Right cardiac atrium (tissue), 5 donors: ENCODE data around the gene XCR1. TPM values are rescaled to one million over a fixed set of nuclear protein-coding genes. Genes with fewer than 3 reads are reported as not detected.
A peak's percentile ranks its signal among the peaks of the same experiment; 100 is the strongest.
"Not testable (repeated sequence)": the region's sequence is repeated elsewhere in the genome, so short reads cannot be mapped to it uniquely, and the experiment has no call there.

Source experiments
- ATAC-seq, 2 donors: fragments of 200-7000 bp; cut with Tn5 transposase; one replicate each; pipeline versions ENCODE4 v1.8.0 to v1.9.1; 2020; ENCODE audit warnings: moderate library complexity in 2 of 2, mild to moderate bottlenecking in 1 of 2
- DNase-seq, 3 donors: peaks; one replicate each; pipeline ENCODE4 v3.0.0-alpha.2; 2020
- H3K27ac ChIP-seq: one replicate; pipeline ENCODE4 v1.5.1; 2013; ENCODE audit warnings: mild to moderate bottlenecking, low read length, control low read depth, moderate library complexity
- H3K27me3 ChIP-seq: one replicate; pipeline ENCODE4 v1.6.1; 2013; ENCODE audit not compliant: control insufficient read depth, insufficient read depth
- H3K4me1 ChIP-seq: one replicate; pipeline ENCODE4 v1.6.1; 2013; ENCODE audit warnings: low read length; ENCODE audit not compliant: control insufficient read depth, insufficient read depth
- H3K4me3 ChIP-seq: one replicate; pipeline ENCODE4 v1.5.1; 2013; ENCODE audit warnings: low read length, control low read depth
- H3K9me3 ChIP-seq: one replicate; pipeline ENCODE4 v1.6.1; 2013; ENCODE audit warnings: low read length; ENCODE audit not compliant: control insufficient read depth
- WGBS: extraction: QIAGEN DNeasy Blood & Tissue Kit; methylation state at CpG from one replicate; pipeline ENCODE4 v1.1.7; 2013; 5-methylcytosine and 5-hydroxymethylcytosine counted together
- intact Hi-C, 4 donors: fragments of 100-400 bp; cut with DNase I; formaldehyde crosslinking; loops; one replicate each; pipeline versions ENCODE4 v1.11.0 to v1.14.0; 2022 to 2023
- polyA plus RNA-seq: library from polyadenylated mRNA; stranded (reverse); fragments of 200-250 nt; gene quantifications from one replicate; pipeline ENCODE4 v1.2.3, GENCODE V29; 2013
- total RNA-seq, 4 donors: library from RNA; stranded (reverse); fragmentation: NEBNext Ultra II Directional; extraction: Animal tissue kit (Norgen Biotek cat#: 25700); gene quantifications; one replicate each; pipeline ENCODE4 v1.2.1, GENCODE V29; 2021
- donor health status: healthy with polysubstance abuse.
- donor health status: DM: no; HTN: yes; CAD: no.
- donor health status: DM: no; HTN: no; CAD: no.
- donor health status: DM: no; HTN: yes; CAD: no; lungs with severe emphysema.
- donor health status: DM: yes; HTN: yes; CAD: no.

The XCR1 gene
- total and polyA plus RNA-seq, 5 donors, result 0.06 TPM; not detected in 4

DNA sequence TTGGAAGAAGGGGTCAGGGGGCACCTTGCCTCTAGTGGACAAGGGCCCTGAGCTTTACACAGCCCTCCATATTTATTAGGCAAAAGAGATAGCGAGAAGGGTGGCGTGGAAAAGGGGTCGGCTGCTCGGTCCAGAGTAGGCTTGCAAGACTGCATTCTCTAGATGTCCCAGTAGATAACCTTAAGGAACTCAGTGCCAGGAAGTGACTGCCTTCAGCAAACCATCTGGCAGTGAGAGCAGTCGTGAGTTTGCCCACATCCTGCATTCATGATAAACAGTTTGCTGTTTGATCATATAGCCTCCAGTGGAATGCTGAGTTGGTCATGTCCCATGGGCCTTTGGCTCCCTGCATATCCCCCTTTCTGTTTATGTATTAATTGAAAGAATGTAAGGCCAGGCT, 18.9 kb upstream of the XCR1 start:
- ATAC-seq, DNase-seq, H3K4me3 ChIP-seq, intact Hi-C loops, H3K4me1 ChIP-seq, H3K9me3 ChIP-seq, H3K27me3 ChIP-seq, H3K27ac ChIP-seq: not testable (repeated sequence)
- WGBS, result 66% methylated on average over 5 of the region's 5 CpGs

DNA sequence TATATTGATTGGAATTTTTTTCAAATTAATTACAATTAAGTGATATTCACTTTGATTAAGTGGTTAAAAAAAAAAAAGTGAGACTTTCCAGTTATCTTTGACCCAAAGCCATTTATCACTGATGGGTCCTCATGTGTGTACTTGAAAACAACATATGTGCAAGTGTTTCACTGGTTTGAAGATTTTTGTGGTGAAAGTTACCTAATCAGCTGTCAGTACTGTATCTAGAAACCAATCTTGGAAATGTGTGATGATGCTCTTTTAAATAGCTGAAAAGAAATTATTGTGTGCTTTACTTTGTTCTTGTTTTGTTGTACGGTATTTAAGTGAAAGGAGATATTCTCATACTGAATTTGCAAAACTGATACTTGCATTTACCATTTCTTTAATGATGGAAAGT, 11.6 kb upstream of the XCR1 start:
- intact Hi-C loops, result no loop called here
- Histone ChIP-seq H3K4me1 (no peaks in the 10 kb centered on the region), H3K27ac (no peak overlapping the region), H3K9me3 (no peaks in the 10 kb centered on the region), H3K27me3 (no peaks in the 10 kb centered on the region), H3K4me3 (no peak overlapping the region)
- ATAC-seq (no peak), DNase-seq (no peak)
- WGBS, result 87% methylated on average over 1 of the region's 1 CpG

DNA sequence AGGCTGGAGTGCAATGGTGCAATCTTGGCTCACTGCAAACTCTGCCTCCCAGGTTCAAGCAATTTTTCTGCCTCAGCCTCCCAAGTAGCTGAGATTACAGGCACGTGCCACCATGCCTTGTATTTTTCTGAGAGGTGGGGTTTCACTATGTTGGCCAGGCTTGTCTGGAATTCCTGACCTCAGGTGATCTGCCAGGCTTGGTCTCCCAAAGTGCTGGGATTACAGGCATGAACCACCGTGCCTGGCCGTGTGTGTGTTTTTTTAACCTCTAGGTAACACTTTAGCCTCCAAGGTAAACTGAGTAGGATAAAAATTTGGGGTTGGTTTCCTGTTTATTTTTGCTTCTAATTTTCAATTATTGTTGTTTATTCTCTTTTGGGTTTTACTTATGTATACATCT, 10.8 kb upstream of the XCR1 start:
- H3K4me1 ChIP-seq, DNase-seq, ATAC-seq, H3K27me3 ChIP-seq, H3K4me3 ChIP-seq, intact Hi-C loops, H3K9me3 ChIP-seq, H3K27ac ChIP-seq: not testable (repeated sequence)
- 83% methylated on average over 3 of the region's 3 CpGs for WGBS

DNA sequence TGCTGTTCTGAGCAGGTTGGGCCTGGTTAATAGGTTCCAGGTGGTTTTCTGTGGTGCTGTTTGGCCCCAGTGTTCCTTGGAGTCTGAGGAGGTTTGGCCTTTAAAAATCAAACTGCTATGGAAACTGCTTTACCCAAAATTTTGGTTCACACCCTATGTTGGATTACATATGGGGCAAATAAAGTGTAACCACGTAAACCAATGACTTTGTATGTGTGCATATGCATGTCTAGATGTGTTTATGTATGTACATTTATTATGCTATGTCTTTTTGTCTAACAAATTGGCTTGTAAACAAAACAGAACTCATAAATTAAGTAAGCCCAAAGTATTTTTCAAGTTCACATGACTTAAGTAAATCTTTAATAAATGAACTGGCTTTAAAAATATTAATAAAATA, 8.9 kb upstream of the XCR1 start:
- Histone ChIP-seq H3K4me1 (no peaks in the 10 kb centered on the region), H3K27me3 (no peaks in the 10 kb centered on the region), H3K27ac (no peak overlapping the region), H3K9me3 (no peaks in the 10 kb centered on the region), H3K4me3 (no peak overlapping the region)
- no peak for ATAC-seq
- intact Hi-C loops, result no loop called here
- no peak for DNase-seq
- WGBS, result 87% methylated on average over 1 of the region's 1 CpG

DNA sequence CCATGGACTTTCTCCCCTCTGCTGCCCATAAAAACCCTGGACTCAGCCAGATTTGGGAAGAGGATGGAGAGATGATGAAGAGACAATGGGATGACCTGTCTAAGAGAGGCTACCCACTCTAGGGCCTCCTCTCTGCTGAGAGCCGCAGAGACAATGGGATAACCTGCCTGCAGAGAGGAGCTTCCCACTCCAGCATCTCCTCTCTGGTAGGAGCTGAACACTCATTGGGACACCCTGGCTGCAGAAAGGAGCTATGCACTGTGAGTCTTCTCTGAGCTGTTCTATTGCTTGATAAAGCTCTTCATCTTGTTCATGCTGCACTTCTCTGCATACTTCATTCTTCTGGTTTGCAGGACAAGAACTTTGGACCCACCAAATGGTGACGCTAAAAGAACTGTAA, 4.5 kb upstream of the XCR1 start:
- no peak for ATAC-seq
- intact Hi-C loops, result no loop called here
- no peaks in the 10 kb centered on the region for H3K27me3 ChIP-seq
- H3K9me3 ChIP-seq, result peaks cover 1% of the 10 kb centered on the region
- DNase-seq, result no peak
- H3K4me1 ChIP-seq, result no peaks in the 10 kb centered on the region
- no peak overlapping the region for H3K4me3 ChIP-seq
- 96% methylated on average over 2 of the region's 2 CpGs for WGBS
- no peak overlapping the region for H3K27ac ChIP-seq

DNA sequence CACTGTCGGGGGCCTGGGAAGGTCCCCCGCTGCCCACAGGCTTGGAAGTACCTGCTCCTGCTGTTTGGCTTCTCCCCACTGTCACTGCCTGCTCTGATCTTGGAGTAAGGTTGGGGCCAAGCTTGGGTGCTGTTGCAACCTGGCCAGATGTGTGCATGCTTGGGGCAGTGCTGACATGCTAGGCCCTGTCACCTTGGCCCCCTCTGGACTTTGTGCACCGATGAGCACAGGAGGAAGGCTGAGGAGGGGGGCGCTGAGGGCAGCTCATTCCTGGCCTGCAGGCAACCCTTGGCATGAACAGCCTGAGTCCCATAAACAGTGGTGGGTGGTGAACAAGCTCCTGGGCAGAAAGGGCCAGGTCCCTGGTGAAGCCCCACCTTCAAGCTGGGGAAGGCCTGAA, 4.0 kb upstream of the XCR1 start:
- WGBS, result 91% methylated on average over 4 of the region's 4 CpGs
- Histone ChIP-seq H3K27me3 (no peaks in the 10 kb centered on the region), H3K4me3 (no peak overlapping the region), H3K9me3 (peaks cover 1% of the 10 kb centered on the region), H3K4me1 (no peaks in the 10 kb centered on the region), H3K27ac (no peak overlapping the region)
- DNase-seq, result no peak
- ATAC-seq, result no peak
- intact Hi-C loops, result no loop called here

DNA sequence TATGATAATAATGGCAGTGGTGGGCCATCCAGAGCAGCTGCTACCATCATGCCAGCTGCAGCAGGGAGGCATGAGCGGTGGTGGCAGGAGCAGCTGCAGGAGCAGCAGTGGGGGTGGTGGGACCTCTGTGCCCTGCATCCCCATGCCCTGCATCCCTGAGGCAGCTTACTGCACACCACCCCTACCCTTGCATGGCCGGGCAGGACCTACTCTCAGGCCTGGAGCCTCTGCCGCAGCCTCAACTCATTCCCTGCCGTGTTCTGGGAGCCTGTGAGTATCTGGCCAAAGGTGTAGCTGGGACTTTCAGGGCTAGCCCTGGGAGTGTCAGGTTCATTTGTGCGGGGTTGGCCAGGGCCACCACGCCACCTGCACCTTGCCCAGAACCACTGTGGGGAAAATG, 3.3 kb upstream of the XCR1 start:
- Histone ChIP-seq H3K27me3 (no peaks in the 10 kb centered on the region), H3K27ac (no peak overlapping the region), H3K9me3 (peaks cover 1% of the 10 kb centered on the region), H3K4me1 (no peaks in the 10 kb centered on the region), H3K4me3 (no peak overlapping the region)
- intact Hi-C loops, result no loop called here
- 88% methylated on average over 6 of the region's 6 CpGs for WGBS
- ATAC-seq, result no peak
- DNase-seq, result no peak

DNA sequence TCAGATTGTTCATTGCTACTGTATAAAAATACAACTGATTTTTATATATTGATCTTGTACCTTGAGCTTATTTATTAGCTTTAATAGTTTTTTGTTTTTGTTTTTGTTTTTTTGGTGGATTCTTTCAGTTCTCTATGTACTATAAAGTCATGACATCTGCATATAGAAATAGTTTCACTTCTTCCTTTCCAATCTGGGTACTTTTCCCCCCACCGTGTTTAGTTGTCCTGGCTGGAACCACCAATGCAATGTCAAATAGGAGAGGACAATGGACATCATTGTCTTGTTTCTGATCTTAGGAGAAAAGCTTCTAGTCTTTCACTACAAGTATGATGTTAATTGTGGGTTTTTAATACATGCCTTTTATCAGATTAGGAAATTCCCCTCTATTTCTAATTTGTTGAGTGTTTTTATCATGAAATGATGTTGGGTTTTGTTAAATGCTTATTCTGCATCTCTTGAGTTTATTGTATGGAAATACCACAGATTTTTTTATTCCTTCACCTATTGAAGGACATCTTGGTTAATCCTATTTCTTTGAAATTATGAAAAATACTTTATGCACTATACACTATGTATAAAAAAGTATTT, 2.8 kb upstream of the XCR1 start:
- Histone ChIP-seq H3K27me3 (no peaks in the 10 kb centered on the region), H3K4me3 (no peak overlapping the region), H3K9me3 (peaks cover 1% of the 10 kb centered on the region), H3K4me1 (no peaks in the 10 kb centered on the region), H3K27ac (no peak overlapping the region)
- ATAC-seq, result no peak
- WGBS, result 79% methylated on average over 1 of the region's 1 CpG
- DNase-seq, result no peak
- intact Hi-C loops, result no loop called here

DNA sequence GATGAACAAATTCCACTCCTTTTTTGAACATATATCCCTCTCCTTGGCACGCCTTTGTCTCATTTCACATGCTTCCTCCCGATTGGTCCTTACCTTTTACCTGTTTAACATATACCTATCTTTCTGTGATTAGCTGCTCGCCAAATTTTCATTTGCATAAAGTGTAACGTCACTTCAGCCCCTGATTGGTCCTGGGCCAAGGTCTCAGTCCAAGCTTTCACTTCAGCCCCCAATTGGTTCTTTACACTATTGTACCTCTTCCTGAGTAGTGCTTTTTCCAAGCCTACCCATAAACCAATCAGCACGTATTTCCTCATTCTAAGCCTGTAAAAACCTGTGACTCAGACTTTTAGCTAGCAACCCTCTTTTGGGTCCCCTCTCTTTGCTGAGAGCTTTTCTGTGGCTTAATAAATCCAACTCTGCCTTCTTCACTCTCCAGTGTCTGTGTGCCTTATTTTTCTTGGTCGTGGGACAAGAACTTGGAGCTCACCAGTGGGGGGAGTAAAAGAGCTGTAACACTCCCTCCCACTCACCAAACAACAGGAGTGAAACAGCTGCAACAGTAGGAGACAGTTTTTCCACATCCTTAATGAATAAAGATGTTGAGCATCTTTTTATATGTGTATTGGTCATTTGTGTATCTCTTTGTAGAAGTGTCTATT, 584 bp upstream of the XCR1 start:
- Histone ChIP-seq H3K4me1 (no peaks in the 10 kb centered on the region), H3K9me3 (peaks cover 1% of the 10 kb centered on the region), H3K27ac (no peak overlapping the region), H3K4me3 (no peak overlapping the region), H3K27me3 (no peaks in the 10 kb centered on the region)
- WGBS, result 81% methylated on average over 6 of the region's 6 CpGs
- no peak for ATAC-seq
- intact Hi-C loops, result no loop called here
- DNase-seq, result no peak

DNA sequence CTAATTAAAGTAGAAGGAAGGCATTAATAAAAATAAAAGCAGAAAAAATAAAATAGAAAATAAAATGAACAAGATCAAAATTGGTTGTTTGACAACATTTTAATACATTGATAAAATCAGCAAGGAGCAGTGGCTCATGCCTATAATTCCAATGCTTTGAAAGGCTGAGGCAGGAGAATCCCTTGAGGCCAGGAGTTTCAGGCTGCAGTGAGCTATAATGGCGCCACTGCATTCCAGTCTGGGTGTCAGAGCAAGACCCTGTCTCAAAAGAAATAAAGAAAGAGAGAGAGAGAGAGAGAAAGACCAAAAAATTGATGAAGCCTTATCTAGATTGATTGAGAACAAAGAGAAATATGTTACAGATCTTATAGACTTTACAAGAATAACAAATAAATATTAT, 2.1 kb downstream of the XCR1 start:
- no peak for DNase-seq
- WGBS, result 66% methylated on average over 1 of the region's 1 CpG

DNA sequence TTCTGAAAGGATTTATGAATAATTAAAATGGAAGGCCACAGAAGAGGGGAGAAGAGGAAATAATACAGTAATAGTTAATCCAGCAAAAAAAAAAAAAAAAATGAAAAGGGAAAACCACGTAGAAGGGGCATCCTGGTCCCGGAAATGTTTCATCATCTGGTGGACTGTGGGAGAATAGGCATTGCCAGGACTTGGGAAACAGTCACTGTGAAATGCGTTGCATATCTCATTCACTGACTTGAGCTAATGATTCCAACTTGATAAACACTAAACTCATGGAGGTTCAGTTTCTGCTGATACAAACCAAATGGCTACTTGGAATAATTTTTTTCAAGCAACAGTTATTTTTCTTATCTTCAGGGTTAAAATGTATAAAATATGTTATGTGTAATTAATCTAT, 3.2 kb downstream of the XCR1 start:
- H3K9me3 ChIP-seq, result peaks cover 1% of the 10 kb centered on the region
- no peaks in the 10 kb centered on the region for H3K27me3 ChIP-seq
- H3K4me3 ChIP-seq, result no peak overlapping the region
- WGBS, result 30% methylated on average over 3 of the region's 3 CpGs
- peak; percentile 65 to 74 for ATAC-seq
- DNase-seq, result no peak
- H3K27ac ChIP-seq, result no peak overlapping the region
- H3K4me1 ChIP-seq, result no peaks in the 10 kb centered on the region
- intact Hi-C loops, result no loop called here

More for the DNA sequence above, 2.1 kb downstream of the XCR1 start:
- Histone ChIP-seq H3K27ac (no peak overlapping the region), H3K27me3 (no peaks in the 10 kb centered on the region), H3K4me1 (no peaks in the 10 kb centered on the region), H3K9me3 (peaks cover 1% of the 10 kb centered on the region), H3K4me3 (no peak overlapping the region)
- intact Hi-C loops, result no loop called here
- no peak for ATAC-seq
